HG03354 (cell line): ENCODE results near the gene FGF21.
"Not testable (repeated sequence)": the region's sequence is repeated elsewhere in the genome, so short reads cannot be mapped to it uniquely, and the experiment has no call there.

Experiments used
- ATAC-seq: cut with Tn5 transposase; IDR thresholded peaks from one replicate; pipeline ENCODE4 v1.9.1; 2021; ENCODE audit warnings: mild to moderate bottlenecking; ENCODE audit not compliant: unreplicated experiment, poor library complexity, severe bottlenecking

FGF21 gene

GRCh38 chr19:48750771-48751504 lies 4.4 kb upstream of the FGF21 start:
- ATAC-seq = no peak

- no peak for ATAC-seq
These were observed 3.4 kb upstream of the FGF21 start for GRCh38 chr19:48751845-48752495.

GRCh38 chr19:48752496-48753365 lies 2.6 kb upstream of the FGF21 start, which contains the start of gene FUT1:
Gene FUT1, minus strand, starts transcription at chr19:48752641. Its CDS starts 1,360 bp downstream, at chr19:48751281.
- ATAC-seq = no peak

GRCh38 chr19:48755787-48756186 lies 463 bp downstream of the FGF21 start:
- no peak for ATAC-seq

GRCh38 chr19:48756212-48756611 lies 888 bp downstream of the FGF21 start:
- ATAC-seq = no peak

GRCh38 chr19:48756686-48757085 lies 1.4 kb downstream of the FGF21 start:
- no peak for ATAC-seq

GRCh38 chr19:48757089-48757675 lies 1.9 kb downstream of the FGF21 start:
- ATAC-seq = no peak

- ATAC-seq = no peak
These were observed 2.4 kb downstream of the FGF21 start for GRCh38 chr19:48757741-48758144.

GRCh38 chr19:48760504-48761205 lies 5.3 kb downstream of the FGF21 start:
- ATAC-seq = no peak

- ATAC-seq = not testable (repeated sequence)
These were observed 10.5 kb downstream of the FGF21 start for GRCh38 chr19:48765816-48766215.

GRCh38 chr19:48768171-48768753 lies 12.9 kb downstream of the FGF21 start:
- not testable (repeated sequence) for ATAC-seq

GRCh38 chr19:48768994-48769713 lies 13.8 kb downstream of the FGF21 start:
- ATAC-seq = no peak

- ATAC-seq = no peak
These were observed 14.9 kb downstream of the FGF21 start for GRCh38 chr19:48770266-48770665.

- no peak for ATAC-seq
These were observed 15.6 kb downstream of the FGF21 start for GRCh38 chr19:48770734-48771472.

- ATAC-seq = no peak
These were observed 17.2 kb downstream of the FGF21 start for GRCh38 chr19:48772503-48772953.

GRCh38 chr19:48777139-48777538 lies 21.8 kb downstream of the FGF21 start:
- ATAC-seq = no peak

GRCh38 chr19:48777720-48778119 lies 22.4 kb downstream of the FGF21 start:
- ATAC-seq = no peak

- no peak for ATAC-seq
These were observed 24.3 kb downstream of the FGF21 start for GRCh38 chr19:48779636-48780035.
